ENCODE measurements around the gene TRIB2. TPM values are rescaled to one million over a fixed set of nuclear protein-coding genes. Genes with fewer than 3 reads are reported as not detected.

Gene TRIB2
- total and polyA plus RNA-seq, 2 of the 13 experiments (the other 11 are each of a cell fraction or from before 2014, with no cell fraction given) = 1.1 to 2.3 TPM

- TF ChIP-seq AFF4 (CRISPR knock-in tag; IDR thresholded peaks at IDR 0.05) (no peak), NCOA1 (CRISPR knock-in tag; IDR thresholded peaks at IDR 0.05) (no peak), DRAP1 (CRISPR knock-in tag; IDR thresholded peaks at IDR 0.05) (no peak), DNMT1 (CRISPR knock-in tag; IDR thresholded peaks at IDR 0.05) (no peak), ZNF800 (CRISPR knock-in tag; IDR thresholded peaks at IDR 0.05) (peak; percentile 22; the same call in 1 of the 2 replicates), TFDP2 (CRISPR knock-in tag; IDR thresholded peaks at IDR 0.05) (no peak), NFYC (CRISPR knock-in tag; IDR thresholded peaks at IDR 0.05) (no peak), SOX6 (IDR thresholded peaks at IDR 0.05) (no peak), SOX6 (CRISPR knock-in tag; IDR thresholded peaks at IDR 0.05) (no peak), ZNF605 (CRISPR knock-in tag; IDR thresholded peaks at IDR 0.05) (0 out of 2 replicates have a peak, but pooled peaks have one; percentile 7), NKX3-1 (CRISPR knock-in tag; IDR thresholded peaks at IDR 0.05) (no peak), BCL3 (CRISPR knock-in tag; IDR thresholded peaks at IDR 0.05) (no peak), ZNF280B (CRISPR knock-in tag; IDR thresholded peaks at IDR 0.05; ENCODE audit: borderline replicate concordance) (no peak), AGO1 (IDR thresholded peaks at IDR 0.05; ENCODE audit: low read depth, low read length, poor library complexity, severe bottlenecking) (no peak), ARID4A (CRISPR knock-in tag; IDR thresholded peaks at IDR 0.05; ENCODE audit: borderline replicate concordance) (peak; percentile 18; the same call in 1 of the 2 replicates)
These were observed 779 bp upstream of the TRIB2 start (continued) for GRCh38 chr2:12716032-12716281.
